GM12878 (cell line): ENCODE results near the gene ETV6. TPM values are rescaled to one million over a fixed set of nuclear protein-coding genes. Genes with fewer than 3 reads are reported as not detected.

Source experiments
- ATAC-seq: fragments of 200-7000 bp; cut with Tn5 transposase; 3 replicates; pipeline ENCODE4 v1.9.1; 2020; ENCODE audit warnings: mild to moderate bottlenecking, moderate library complexity
- BruUV-seq: library from RNA; stranded (reverse); fragments of 400-500 nt; replicated peaks from 2 replicates; lab custom pipeline; 2021; lab: Mats Ljungman, UMichigan
- CTCF ChIA-PET: fragments of 300-600 bp; sonication (Branson Sonifier 250); formaldehyde crosslinking; extraction: SDS; loops from one replicate; lab custom pipeline; 2021; ENCODE audit warnings: inconsistent platforms; lab: Yijun Ruan, JAX
- POLR2A ChIA-PET: fragments of 350-600 bp; formaldehyde crosslinking; extraction: SDS; loops from one replicate; lab custom pipeline; 2021; ENCODE audit warnings: inconsistent platforms; lab: Charles Lee
- RAD21 ChIA-PET: fragments of 300-600 bp; sonication (Branson Sonifier 250); formaldehyde crosslinking; loops from one replicate; lab custom pipeline; 2023; ENCODE audit warnings: antibody characterized with exemption; ENCODE audit not compliant: unreplicated experiment; lab: Charles Lee
- SMC1A ChIA-PET: fragments of 300-600 bp; sonication (Branson Sonifier 250); formaldehyde crosslinking; loops from one replicate; lab custom pipeline; 2023; ENCODE audit not compliant: unreplicated experiment, uncharacterized antibody; lab: Charles Lee
- DNase-seq: peaks from one replicate; pipeline ENCODE4 v3.0.0-alpha.2; 2011; ENCODE audit warnings: low read depth, low spot score
- FAIRE-seq: peaks from 3 replicates; lab custom pipeline; 2011; peaks lifted over from hg19 to GRCh38; lab: Jason Lieb, UNC
- H2AFZ ChIP-seq: 2 replicates; pipeline ENCODE4 v1.6.0; 2011; ENCODE audit warnings: low read depth, low read length, control low read depth; ENCODE audit not compliant: control insufficient read depth
- H3K27ac ChIP-seq: 2 replicates; pipeline ENCODE4 v1.5.1; 2011; ENCODE audit warnings: control low read depth; ENCODE audit not compliant: control insufficient read depth, insufficient read depth
- H3K27me3 ChIP-seq, 2 experiments: replicated peaks in 1 of 2; 2 replicates each; pipeline versions ENCODE4 v1.6.0 to v1.6.1; 2011; ENCODE audit warnings: low read length in 1 of 2; ENCODE audit not compliant: control insufficient read depth in 2 of 2, insufficient read depth in 2 of 2
- H3K36me3 ChIP-seq, 2 experiments: 2 replicates each; pipeline ENCODE4 v1.5.1; 2011; ENCODE audit warnings: low read length in 1 of 2; ENCODE audit not compliant: control insufficient read depth in 2 of 2, insufficient read depth in 2 of 2
- H3K4me1 ChIP-seq: 2 replicates; pipeline ENCODE4 v1.6.1; 2011; ENCODE audit warnings: mild to moderate bottlenecking, low read length, moderate library complexity, mixed read lengths; ENCODE audit not compliant: control insufficient read depth, insufficient read depth
- H3K4me2 ChIP-seq: 2 replicates; pipeline ENCODE4 v1.6.0; 2011; ENCODE audit warnings: control low read depth; ENCODE audit not compliant: control insufficient read depth, insufficient read depth
- H3K4me3 ChIP-seq: fragments of 200-600 bp; sonication (generic); 2 replicates; pipeline ENCODE4 v1.5.1; 2016
- H3K79me2 ChIP-seq: 2 replicates; pipeline ENCODE4 v1.6.0; 2011; ENCODE audit warnings: low read length; ENCODE audit not compliant: control insufficient read depth, insufficient read depth
- H3K9ac ChIP-seq: 2 replicates; pipeline ENCODE4 v1.8.0; 2011; ENCODE audit warnings: low read length, control low read depth, mixed read lengths; ENCODE audit not compliant: control insufficient read depth, insufficient read depth
- H3K9me3 ChIP-seq: replicated peaks from 3 replicates; pipeline ENCODE4 v1.5.1; 2011; ENCODE audit warnings: mild to moderate bottlenecking, low read length; ENCODE audit not compliant: control insufficient read depth, insufficient read depth
- H4K20me1 ChIP-seq: 2 replicates; pipeline ENCODE4 v1.6.0; 2011; ENCODE audit not compliant: control insufficient read depth, insufficient read depth
- KLF5 ChIP-seq: fragments of 450-650 bp; IDR thresholded peaks from 2 replicates; pipeline ENCODE4 v1.6.1; 2014; ENCODE audit warnings: mild to moderate bottlenecking; ENCODE audit not compliant: partially characterized antibody
- NFXL1 ChIP-seq: fragments of 450-650 bp; IDR thresholded peaks from 2 replicates; pipeline ENCODE4 v1.6.1; 2017; ENCODE audit warnings: antibody characterized with exemption, mild to moderate bottlenecking, borderline replicate concordance
- WGBS: methylation state at CpG from one replicate; pipeline ENCODE4 v1.1.6; 2016; ENCODE audit warnings: low lambda C conversion rate; ENCODE audit not compliant: insufficient replicate concordance, insufficient coverage; ENCODE audit errors: missing lambda C conversion rate; 5-methylcytosine and 5-hydroxymethylcytosine counted together
- in situ Hi-C: fragments of 300-500 bp; cut with MboI; formaldehyde crosslinking; loops from 9 replicates; pipeline ENCODE4 v1.14.3; 2018; ENCODE audit warnings: mixed read lengths
- intact Hi-C: fragments of 100-400 bp; cut with micrococcal nuclease; formaldehyde crosslinking; loops from one replicate; pipeline ENCODE4 v1.14.2; 2022; ENCODE audit not compliant: unreplicated experiment
- polyA plus RNA-seq, 11 experiments: library from polyadenylated mRNA; depleted of rRNA in 4 of 11; unstranded in 6 of 11; stranded (reverse) in 5 of 11; fragments of >200 nt; fragmentation: Nextera tagmentation in 4 of 11; fragmentation: Illumina TruSeq in 1 of 11; extraction: Ambion mirVana in 4 of 11; extraction: Trizol in 1 of 11; gene quantifications; 1 replicate in 1 of 11; 2 replicates in 10 of 11; pipeline versions ENCODE4 v1.2.1 to v1.2.3, GENCODE V29; 2011 to 2016; ENCODE audit warnings: inconsistent platforms in 2 of 11, missing spikeins in 2 of 11, low read depth in 1 of 11
- total RNA-seq, 4 experiments: library from RNA; depleted of rRNA in 3 of 4; stranded (reverse); fragments of >200 nt in 3 of 4; fragmentation: Illumina TruSeq in 1 of 4; extraction: Trizol in 1 of 4; gene quantifications; 2 replicates each; pipeline versions ENCODE4 v1.2.1 to v1.2.3, GENCODE V29; 2013 to 2021
- TF ChIP-seq, protein P1 (sequence below): IDR thresholded peaks from 2 replicates; pipeline ENCODE4 v1.6.1; 2012; ENCODE audit warnings: mild to moderate bottlenecking, low read depth, low read length
- TF ChIP-seq, protein P2 (sequence below): IDR thresholded peaks from 2 replicates; pipeline ENCODE4 v1.6.1; 2012; ENCODE audit warnings: low read depth, low read length, improper control_type of control experiment

Gene ETV6
- total and polyA plus RNA-seq, 10 of the 15 experiments (the other 5 are each of a cell fraction or from before 2014, with no cell fraction given): 6.6 to 74.8 (median 24.6) TPM

DNA sequence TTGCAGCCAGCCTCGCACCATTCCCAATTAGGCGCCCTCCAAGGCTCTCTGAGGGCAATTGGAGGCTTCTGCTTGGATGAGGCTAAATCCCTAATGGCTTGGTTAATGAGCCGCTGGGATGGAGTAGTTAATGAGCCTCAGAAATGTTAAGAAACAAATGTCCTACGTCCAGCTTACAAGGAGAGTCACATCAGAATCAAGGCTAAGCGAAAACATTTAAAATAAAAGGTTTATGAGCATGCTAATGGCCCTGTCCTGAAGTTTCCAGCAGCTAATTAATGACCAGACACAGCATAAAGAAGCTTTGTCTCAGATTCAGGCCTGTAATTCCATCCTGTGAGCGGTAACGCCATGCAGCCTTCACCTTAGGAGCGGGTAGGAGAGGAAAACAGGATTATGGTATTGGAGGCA, 220.6 kb downstream of the ETV6 start:
- peaks cover 18 to 38% of the 10 kb centered on the region in 2 experiments for H3K36me3 ChIP-seq
- peaks cover 1% of the 10 kb centered on the region for H3K4me1 ChIP-seq
- H3K9ac ChIP-seq: no peak overlapping the region
- no peak overlapping the region for H3K4me2 ChIP-seq
- H4K20me1 ChIP-seq: no peaks in the 10 kb centered on the region
- in situ Hi-C loops: no loop called here
- no peak for FAIRE-seq
- ChIA-PET RAD21 (no interaction called here), SMC1A (interaction anchor here (0.9 to 1.9 kb wide), 3 partner anchors 8 to 48 kb away, joined by 3 to 5 read pairs (median 3); no protein-coding TSS in a partner anchor), POLR2A (no interaction called here), CTCF (interaction anchor here (1.3 to 1.6 kb wide), 3 partner anchors 13 to 167 kb away, joined by 3 read pairs; no protein-coding TSS in a partner anchor)
- intact Hi-C loops: no loop called here
- H2AFZ ChIP-seq: no peak overlapping the region
- 97% methylated on average over 8 of the region's 8 CpGs for WGBS
- no TSS peak for BruUV-seq
- H3K4me3 ChIP-seq: no peak overlapping the region
- ATAC-seq: no peak
- no peaks in the 10 kb centered on the region for H3K27me3 ChIP-seq
- DNase-seq: no peak
- peaks cover 12% of the 10 kb centered on the region for H3K9me3 ChIP-seq
- TF ChIP-seq NFXL1 (no peak), KLF5 (no peak)
- TF ChIP-seq, all 136 proteins: peak for 0
- Histone ChIP-seq H3K79me2 (peaks cover 6% of the 10 kb centered on the region; the same call in 1 of the 2 replicates), H3K27ac (no peak overlapping the region)

DNA sequence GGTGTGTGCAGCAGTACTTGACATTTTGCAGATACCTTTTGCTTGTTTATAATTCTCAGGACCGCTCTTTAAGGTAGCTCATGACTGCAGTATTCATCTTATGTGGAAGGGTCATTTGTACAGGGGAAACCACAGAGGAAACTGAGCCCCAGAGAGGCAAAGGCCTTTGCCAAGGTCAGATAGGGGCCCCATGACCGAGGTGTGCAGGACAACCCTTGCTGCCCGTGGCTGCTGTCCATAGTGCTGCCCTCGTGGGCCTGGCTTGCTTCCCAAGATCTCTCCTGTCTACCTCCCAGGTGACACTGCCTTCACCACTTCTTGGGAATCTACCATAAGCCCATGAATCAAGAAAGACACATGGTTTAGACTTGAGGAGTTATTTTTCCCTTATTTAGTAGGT, 222.6 kb downstream of the ETV6 start:
- SMC1A ChIA-PET: interaction anchor here (1.0 to 1.9 kb wide), 2 partner anchors 10 to 50 kb away, joined by 3 to 5 read pairs; no protein-coding TSS in a partner anchor
- Histone ChIP-seq H3K4me3 (no peak overlapping the region), H3K9ac (no peak overlapping the region), H2AFZ (no peak overlapping the region), H4K20me1 (no peaks in the 10 kb centered on the region), H3K4me1 (peaks cover 14% of the 10 kb centered on the region), H3K9me3 (no peaks in the 10 kb centered on the region), H3K36me3 (peaks cover 21 to 39% of the 10 kb centered on the region in 2 experiments), H3K27ac (no peak overlapping the region), H3K79me2 (peaks cover 12% of the 10 kb centered on the region), H3K27me3 (no peaks in the 10 kb centered on the region), H3K4me2 (no peak overlapping the region)
- ATAC-seq (no peak), FAIRE-seq (no peak), DNase-seq (no peak)
- CTCF ChIA-PET: no interaction called here
- WGBS: 60% methylated on average over 4 of the region's 4 CpGs
- intact Hi-C loops (no loop called here), in situ Hi-C loops (no loop called here)
- POLR2A ChIA-PET: no interaction called here
- no TSS peak for BruUV-seq
- RAD21 ChIA-PET: no interaction called here
- TF ChIP-seq, protein P1, sequence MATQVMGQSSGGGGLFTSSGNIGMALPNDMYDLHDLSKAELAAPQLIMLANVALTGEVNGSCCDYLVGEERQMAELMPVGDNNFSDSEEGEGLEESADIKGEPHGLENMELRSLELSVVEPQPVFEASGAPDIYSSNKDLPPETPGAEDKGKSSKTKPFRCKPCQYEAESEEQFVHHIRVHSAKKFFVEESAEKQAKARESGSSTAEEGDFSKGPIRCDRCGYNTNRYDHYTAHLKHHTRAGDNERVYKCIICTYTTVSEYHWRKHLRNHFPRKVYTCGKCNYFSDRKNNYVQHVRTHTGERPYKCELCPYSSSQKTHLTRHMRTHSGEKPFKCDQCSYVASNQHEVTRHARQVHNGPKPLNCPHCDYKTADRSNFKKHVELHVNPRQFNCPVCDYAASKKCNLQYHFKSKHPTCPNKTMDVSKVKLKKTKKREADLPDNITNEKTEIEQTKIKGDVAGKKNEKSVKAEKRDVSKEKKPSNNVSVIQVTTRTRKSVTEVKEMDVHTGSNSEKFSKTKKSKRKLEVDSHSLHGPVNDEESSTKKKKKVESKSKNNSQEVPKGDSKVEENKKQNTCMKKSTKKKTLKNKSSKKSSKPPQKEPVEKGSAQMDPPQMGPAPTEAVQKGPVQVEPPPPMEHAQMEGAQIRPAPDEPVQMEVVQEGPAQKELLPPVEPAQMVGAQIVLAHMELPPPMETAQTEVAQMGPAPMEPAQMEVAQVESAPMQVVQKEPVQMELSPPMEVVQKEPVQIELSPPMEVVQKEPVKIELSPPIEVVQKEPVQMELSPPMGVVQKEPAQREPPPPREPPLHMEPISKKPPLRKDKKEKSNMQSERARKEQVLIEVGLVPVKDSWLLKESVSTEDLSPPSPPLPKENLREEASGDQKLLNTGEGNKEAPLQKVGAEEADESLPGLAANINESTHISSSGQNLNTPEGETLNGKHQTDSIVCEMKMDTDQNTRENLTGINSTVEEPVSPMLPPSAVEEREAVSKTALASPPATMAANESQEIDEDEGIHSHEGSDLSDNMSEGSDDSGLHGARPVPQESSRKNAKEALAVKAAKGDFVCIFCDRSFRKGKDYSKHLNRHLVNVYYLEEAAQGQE: peak; percentile 78
- TF ChIP-seq, protein P2, sequence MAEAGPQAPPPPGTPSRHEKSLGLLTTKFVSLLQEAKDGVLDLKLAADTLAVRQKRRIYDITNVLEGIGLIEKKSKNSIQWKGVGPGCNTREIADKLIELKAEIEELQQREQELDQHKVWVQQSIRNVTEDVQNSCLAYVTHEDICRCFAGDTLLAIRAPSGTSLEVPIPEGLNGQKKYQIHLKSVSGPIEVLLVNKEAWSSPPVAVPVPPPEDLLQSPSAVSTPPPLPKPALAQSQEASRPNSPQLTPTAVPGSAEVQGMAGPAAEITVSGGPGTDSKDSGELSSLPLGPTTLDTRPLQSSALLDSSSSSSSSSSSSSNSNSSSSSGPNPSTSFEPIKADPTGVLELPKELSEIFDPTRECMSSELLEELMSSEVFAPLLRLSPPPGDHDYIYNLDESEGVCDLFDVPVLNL: no peak
